ENCODE data around the gene PDIA5. TPM values are rescaled to one million over a fixed set of nuclear protein-coding genes. Genes with fewer than 3 reads are reported as not detected.
"Not testable (repeated sequence)": the region's sequence is repeated elsewhere in the genome, so short reads cannot be mapped to it uniquely, and the experiment has no call there.

Gene PDIA5
- total RNA-seq, 1 donor from 2014 or later, result 96.3 TPM

DNA sequence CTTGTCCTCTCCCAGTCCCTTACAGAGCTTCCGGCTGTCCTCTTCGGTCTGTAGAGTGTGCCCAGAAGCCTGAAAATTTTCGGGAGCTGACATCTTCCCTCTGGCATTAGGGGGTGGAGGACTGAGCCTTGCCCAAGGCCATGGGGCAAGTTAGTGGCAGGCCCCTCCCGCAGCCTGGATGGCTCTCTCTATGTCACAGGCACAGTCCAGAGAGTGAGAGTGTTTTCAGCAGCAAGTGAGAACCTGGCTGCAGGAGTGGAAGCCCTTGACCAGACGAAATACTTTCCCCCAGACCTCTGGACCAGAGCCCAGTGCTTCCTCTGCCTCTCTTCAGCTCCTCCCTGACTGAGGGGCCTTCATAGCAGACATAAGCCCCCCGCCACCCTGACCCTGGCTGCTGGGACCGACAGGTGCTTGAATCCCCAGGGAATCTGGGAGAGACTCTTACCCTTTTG lies 84.5 kb downstream of the PDIA5 start:
- no peak for DNase-seq

DNA sequence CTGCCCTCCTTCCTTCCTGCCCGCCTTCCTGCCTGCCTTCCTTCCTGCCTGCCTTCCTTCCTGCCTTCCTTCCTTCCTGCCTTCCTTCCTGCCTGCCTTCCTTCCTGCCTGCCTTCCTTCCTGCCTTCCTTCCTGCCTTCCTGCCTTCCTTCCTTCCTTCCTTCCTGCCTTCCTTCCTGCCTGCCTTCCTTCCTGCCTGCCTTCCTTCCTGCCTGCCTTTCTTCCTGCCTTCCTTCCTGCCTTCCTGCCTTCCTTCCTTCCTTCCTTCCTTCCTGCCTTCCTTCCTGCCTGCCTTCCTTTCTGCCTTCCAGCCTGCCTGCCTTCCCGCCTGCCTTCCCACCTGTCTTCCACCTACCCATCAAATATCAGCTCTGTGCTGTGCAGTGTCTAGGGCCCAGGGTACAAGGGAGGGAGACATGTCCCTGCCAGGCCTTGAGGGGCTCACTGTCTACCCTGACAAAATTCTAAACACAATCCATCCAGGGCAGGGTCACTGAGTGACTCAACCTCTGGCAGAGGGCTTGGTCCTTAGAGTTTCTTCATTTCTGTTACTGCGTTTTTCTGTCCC lies 85.1 kb downstream of the PDIA5 start:
- DNase-seq, result not testable (repeated sequence)

DNA sequence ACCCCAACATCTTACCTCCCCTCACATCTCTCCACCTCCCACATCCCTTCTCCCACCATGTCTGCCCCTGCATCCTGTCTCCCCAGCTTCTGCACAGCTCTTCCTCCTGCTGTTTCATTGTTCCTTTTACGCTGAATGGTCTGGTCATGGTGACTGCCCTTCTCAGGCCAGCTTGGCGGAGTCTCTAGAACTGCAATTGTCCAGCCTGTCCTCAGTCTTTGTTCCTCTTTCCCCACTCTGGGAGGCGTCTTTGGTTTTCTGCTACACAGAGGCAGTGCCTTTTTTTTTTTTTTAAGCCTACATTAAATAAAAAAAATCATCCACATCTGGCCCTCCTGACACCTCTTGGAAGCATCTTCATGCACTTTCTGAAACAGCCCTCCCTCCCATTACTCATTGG lies 85.9 kb downstream of the PDIA5 start:
- DNase-seq, result no peak

DNA sequence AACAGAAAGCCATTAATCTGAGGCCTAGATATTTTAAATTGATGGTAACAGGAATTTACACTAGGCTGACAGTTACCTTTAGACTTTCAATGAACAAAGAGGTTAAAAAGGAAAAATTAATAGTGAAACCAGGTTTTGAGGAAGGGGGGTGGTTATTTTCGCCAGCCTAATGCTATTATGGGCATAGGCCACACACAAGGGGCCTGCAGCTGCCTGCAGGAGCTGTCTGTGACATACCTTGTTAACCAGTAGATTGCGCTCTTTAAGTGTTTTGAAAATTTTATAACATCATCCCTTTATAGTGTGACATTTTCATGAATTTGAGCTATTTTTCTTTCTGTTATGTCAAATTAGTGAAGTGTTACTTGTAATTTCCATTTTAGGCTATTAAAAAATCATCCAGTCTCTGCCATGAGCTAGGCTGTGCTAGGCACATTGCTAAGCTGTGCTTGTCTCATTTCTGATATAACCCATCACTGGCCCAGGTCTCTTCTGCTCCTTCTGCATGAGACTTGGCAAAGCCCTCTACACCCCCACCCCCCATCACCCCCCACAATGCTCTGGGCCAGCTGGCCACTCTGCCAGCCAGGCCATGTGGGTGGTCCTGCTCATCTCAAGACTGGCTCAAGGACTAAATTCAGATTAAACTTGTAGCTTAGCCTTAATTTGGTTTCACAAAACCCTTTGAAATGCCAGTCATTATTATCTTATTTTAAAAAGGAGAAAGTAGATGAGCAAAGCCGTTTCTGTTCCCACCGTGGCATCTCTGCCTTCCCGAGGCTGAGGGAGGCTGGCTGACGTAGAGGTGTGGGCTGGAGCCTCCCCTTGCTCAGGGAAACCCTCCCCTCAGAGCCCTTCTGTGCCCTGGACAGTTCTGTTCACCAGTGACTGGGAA lies 86.5 kb downstream of the PDIA5 start:
- DNase-seq, result no peak

DNA sequence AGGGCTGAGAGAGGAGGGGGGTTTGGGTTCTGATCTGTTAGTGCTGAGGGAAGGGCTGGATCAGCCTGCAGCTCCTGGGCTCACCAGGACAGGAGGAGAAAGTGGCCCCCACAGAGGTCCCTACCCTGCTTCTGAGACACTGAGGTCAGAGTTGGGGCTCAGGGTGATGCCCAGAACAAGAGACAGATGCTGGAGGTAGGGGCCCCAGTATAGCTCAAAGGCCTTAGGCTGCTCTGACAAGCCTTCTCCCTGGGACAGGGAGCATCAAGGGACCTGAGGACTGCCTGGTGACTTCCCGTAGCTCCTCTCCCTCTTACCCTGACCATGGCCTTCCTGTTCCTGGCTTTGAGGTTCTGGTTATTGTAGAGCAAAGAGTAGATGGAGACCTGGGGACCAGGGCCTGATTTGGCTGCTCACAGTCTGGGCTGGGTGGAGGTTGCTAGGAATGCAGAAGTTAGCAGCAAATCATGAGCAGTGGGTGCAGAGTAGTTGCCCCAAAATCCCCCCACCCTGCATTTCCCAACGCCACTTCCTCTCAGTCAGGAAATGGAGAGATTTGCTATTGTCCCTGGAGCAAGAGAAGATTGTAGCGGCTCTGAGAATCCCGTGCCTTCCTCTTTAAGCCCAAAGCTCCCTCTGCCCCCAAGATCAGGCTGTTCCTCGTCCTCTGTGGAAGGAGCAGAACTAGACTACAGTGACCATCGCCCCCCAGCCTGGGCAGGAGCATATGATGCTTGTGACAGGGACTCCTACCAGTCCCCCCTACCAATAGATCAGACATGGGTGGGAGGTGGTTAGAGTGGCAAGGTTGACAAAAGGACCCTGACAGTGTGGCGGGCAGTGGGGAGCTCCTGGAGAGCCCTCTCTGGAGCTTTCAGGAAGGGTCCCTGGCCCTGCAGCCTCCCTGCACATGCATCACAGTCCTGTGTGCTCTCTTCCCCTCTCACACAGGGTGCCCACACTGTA lies 87.5 kb downstream of the PDIA5 start:
- no peak for DNase-seq

DNA sequence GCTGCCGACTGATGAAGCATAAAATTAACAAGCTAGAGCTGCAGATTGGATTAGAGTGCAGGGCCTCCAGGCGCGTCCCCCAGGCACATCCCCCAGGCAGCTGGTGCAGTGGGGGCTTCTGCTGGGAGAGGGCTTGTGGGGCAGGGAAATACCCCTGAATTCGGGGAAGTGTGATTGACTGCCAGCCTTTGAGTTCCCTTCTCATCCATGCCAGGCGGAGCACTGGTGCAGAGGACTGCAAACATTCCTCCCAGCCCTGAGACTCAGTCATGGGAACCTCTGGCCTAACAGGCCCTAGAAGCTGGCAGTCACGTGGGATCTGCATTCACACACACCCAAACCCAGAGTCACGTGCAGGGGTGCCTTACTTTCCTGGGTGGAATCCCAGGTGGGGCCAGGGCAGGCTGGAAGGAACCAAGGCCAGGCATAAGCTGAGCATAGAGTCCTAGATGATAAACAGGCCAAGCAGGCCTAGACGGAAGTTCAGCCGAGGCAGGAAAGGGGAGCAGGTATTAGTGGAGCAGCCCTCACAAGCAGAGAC lies 88.7 kb downstream of the PDIA5 start:
- DNase-seq, result no peak

DNA sequence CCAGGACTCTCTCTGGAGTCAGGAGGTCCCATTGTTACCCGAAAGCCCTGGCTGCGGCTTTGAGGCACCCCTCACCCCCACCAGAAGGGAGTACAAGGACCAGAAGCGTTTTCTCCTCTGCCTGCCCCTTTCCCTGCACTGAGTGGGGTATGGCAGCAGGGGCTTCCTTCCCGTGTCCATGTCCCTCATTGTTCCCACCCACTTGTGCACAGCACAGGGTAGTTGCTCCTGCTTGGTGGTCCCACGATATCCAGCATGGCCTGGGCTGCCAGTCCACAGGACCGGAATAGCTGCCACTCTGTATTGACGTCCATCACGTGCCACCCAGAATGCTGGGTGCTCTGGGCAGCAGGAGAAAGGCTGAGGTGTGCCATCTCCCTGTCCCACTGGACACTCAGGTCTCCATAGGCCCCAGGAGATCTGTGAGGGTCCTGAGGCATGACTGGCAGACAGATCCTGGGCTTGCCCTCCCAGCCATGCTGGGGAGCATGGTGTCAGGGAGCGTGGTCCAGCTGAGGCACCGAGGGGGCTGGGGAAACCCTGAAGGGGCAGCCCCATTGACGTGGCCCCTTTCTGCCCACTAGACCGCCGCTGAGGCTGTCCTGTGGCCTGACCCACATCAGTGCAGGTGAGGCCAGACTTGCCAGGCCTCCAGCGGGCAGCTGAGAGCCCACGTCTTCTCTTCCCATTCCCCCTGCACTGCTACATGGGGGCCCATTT lies 89.6 kb downstream of the PDIA5 start:
- no peak for DNase-seq

DNA sequence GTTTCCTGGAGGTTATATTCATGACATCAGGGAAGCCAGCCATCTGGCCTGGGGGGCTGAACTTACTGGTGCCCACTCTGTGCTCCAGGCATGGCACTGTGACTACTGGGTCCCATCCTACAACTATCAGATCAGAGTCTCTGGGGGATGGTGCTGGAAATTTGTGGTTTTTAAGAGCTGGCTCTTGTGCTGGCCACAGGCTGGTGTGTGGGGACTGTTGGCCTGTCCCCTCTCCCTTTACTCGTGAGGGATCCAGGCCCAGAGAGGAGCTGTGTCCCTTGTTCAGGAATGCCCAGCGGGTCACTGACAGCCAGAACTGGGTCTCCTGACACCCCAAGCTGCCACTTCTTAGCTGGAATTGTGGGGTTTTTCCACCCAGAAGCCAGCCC lies 90.4 kb downstream of the PDIA5 start:
- DNase-seq, result no peak

DNA sequence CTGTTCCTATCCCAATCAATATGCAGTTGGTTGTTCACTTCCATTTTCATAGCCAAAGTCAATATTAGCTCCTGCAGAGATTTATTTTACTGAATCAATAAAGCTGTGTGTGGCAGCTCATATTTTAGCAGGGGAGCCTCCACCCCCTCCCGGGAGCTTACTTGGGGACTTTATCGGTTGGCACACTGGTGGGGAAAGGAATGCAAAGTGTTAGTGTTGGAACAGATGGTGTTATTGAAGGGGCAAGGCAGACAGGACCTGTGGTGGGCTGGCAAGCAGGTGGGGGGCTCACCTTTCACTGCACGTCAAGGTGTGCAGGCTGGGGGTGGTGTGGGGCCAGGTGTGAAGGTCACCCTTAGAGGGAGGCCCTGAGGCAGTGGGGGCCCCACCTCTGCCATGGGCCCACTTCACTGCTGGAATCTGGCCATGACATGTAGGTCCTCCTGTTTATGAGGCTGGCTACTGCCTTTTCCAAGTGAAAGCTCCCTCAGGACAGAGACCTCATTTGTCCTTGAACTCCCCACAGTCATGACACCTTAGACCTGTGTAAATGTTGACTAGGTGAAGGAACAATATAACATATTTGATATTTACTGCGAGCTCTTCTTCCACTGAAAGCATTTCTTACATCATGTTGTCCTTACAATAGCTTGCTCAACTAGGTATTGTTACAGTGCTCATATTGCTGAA lies 90.9 kb downstream of the PDIA5 start:
- DNase-seq, result no peak

DNA sequence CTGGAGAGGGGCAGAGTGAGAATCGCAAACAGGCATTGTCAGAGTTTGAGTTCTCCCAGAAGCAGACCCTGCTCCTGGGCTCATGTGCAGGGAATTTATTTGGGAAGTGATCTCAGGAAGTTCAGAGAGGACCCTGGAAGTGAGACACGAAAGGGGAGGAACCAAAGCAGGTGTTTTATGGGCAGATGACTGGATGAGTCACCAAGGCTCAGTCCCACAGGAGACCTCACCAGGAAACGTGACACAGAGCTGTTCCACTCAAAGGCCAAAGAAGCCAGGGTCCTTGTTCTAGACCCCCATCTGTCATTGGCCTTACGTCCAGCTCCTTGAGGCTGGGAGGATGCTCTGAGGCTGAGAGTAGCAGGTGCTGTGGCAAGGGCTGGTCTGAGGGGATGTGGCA lies 91.5 kb downstream of the PDIA5 start:
- DNase-seq, result peak; percentile 67

DNA sequence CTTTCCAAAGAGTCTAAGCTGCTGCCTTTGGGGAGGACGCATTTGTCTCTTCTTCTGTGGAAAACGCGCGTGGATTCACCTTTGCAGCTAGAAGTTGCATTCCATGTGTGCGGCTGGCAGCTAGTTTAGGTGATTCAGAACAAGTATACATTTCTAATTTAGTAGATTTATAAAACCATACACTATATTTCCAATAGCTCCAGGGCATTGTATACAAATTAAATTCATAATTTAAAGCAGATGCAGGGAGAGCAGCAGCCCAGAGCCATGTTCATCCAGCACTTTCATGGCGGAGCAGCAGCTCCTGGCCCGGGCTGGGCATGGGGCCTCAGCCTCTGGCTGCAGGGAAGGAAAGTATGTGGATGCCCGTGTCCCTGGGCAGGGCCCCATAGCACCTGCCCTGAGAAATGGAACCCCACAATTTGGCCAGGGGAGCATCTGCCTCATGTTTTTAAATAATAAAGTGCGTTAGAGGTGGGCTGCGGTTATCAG lies 92.1 kb downstream of the PDIA5 start:
- DNase-seq, result no peak

DNA sequence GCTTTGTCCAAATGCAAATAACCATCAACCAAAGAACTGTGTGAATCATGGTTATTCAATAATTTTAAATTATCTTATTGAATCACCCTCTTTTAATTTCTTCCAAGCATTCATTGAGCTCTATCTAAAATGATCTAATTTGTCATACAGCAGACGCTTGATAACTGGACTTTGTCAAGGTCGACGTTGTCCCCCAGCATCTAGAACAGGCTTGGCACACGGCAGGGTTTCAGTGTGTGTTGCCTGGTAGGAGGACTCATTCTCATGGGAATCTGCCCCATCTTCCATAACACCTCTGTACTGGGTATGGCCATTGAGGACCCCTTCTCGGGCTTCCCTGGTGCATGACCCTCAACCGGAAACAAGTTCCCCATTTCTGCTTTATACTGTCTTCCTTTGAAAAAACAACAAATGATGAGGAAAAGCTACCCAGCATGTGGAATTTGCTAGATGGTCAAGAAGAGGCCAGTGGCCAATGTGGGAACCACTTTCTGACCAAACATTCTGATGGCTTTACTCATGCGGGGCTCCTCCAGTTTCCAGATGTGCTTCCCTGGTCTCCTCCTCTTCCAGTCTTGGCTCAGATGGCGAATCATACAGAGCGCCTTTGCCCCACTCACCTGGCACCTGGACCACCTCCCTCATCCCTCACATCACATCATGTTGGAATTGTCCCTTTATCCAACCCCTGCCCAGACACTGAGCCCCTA lies 93.3 kb downstream of the PDIA5 start:
- no peak for DNase-seq

DNA sequence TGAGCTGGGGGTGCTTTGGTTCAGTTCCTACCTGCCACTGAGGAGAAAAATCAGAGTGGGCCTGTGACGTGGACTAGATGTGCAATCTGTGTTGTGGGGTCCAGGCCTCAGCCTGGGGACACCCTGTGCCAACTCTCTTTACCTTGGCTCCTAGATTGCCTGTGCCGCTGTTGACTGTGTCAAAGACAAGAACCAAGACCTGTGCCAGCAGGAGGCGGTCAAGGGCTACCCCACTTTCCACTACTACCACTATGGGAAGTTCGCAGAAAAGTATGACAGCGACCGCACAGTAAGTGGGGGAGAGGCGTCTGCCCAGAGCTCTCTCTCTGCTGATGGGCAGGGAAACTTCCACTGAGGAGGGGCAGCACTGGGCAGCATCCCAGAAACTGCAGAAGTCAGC lies 94.3 kb downstream of the PDIA5 start:
- no peak for DNase-seq

DNA sequence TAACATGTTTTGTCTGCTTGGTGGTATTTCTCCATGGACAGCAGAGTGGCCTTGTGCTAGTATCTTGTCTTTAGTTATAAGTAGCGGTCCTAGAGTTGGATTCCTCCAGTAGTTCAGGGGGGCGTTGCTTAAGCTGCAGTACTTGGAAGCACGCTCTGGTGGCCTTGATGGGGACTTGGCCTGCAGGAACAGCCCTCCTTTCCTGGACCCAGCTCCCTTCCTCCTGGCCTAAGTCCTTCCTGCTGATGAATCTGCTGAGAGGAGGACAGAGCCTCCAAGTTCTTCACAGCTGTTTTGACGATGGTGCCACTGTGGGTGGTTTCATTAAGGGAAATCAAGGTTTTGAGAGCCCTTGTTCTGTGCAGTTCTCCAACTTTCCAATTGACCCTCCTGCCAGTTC lies 96.3 kb downstream of the PDIA5 start:
- no peak for DNase-seq

DNA sequence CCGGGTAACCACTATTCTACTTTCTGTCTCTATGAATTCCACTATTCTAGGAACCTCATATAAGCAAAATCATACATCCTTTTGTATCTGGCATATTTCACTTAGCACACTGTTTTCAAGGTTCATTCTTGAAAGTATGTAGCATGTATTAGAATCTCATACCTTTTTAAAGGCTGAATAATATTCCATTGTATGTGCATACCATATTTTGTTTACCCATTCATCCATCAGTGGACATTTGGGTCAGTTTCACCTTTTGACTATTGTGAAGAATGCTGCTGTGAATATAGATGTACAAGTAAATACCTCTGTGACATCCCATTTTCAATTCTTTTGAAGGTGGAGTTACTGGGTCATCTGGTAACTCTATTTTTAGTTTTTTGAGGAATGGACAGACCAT lies 98.3 kb downstream of the PDIA5 start:
- DNase-seq, result no peak

DNA sequence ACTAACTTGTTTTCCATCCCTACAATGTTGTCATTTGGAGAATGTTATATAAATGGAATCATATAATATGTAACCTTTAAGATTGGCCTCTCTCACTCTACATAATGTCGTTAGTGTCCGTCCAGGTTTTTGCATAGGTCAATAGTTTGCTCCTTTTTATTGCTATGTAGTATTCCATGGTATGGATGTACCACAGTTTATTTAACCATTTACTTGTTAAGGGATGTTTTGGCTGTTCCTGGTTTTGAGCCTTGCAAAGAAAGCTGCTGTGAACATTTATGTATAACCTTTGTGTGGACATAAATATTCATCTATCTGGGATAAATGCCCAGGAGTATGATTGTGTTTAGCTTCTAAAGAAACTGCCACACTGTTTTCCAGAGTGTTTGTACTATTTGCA lies 100.9 kb downstream of the PDIA5 start:
- no peak for DNase-seq

DNA sequence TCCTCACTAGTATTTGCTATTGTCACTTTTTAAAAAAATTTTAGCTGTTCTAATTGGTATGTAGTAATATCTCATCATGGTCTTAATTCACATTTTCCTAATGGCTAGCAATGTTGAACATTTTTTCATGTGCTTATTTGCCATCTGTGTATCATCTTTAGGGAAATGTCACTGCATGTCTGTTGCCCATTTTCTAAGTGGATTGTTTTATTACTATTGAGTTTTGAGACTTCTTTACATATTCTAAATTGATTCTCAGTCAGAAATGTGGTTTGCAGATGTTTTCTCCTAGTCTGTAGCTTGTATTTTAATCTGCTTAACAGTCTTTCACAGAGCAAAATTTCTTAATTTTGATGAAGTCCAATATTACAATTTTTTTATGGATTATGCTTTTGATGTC lies 101.3 kb downstream of the PDIA5 start:
- no peak for DNase-seq

DNA sequence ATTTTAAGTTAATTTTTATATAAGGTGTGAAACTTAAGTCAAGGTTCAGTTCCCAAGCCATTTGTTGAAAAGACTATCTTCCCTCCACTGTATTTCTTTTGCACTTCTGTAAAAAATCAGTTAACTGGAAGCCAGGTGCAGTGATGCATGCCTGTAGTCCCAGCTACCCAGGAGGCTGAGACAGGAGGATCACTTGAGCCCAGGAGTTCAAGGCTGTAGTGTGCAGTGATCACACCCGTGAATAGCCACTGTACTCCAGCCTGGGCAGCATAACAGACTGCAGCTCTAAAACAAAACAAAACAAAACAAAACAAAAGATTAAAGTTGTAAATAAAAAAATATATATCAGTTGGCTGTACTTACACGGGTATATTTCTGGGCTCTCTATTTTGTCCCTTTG lies 101.8 kb downstream of the PDIA5 start:
- DNase-seq, result no peak

DNA sequence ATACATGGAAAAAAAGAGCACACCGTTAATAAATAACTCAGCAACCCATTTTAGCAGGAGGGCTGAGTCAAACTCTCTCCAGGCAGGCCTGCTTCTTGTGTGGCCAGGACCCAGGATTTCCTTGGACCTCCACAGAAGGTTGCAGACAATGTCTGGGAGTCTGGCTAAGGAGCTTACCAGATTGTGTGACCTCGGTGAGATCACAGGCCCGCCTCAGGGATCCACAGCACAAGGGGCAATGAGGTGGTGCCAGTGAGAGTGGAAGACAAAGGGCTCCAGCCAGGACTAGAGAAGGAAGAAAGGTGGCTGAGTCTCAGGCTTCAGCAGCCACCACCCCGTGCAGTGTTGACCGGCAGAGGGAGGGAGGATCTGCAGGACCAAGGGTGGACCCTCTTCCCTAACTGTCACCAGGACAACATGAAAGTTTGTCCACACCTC lies 102.7 kb downstream of the PDIA5 start:
- DNase-seq, result no peak

DNA sequence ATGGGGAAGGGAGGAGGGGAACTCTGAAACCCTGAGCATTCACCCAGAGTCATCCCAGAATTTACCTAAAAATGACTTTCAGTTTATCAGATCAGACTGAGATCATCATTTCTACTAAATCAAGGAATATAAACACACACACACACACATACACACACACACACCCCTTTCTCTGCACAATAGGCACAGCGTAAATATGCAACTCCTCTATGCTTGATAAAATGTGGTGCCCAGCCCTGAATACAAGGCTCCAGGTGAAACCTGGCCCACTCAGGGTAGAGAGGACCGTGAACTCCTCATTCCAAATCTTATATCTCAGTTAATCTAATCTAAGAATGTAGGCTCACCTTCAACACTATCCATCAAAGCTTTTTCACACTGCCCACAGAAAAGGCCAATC lies 103.1 kb downstream of the PDIA5 start:
- no peak for DNase-seq

DNA sequence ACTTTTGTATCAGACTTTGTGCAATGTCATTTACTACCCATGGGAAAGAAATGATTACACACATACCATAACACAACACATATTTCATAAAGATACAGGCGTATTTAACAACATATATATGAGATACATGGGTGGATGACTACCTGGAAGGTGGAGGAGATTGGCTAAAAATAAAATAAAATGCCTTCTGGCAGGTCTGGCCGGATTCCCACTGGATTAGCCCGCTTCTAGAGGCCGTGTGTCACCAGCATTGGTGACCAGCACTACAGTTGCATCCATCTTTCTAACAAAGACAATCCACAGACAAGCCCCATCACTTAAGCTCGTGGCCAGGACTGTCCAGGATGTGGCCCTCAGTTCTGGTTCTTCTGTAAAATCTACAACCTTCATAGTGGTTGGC lies 114.0 kb downstream of the PDIA5 start:
- DNase-seq, result no peak
